ENCODE measurements around the gene ORC6.

Gene ORC6

DNA sequence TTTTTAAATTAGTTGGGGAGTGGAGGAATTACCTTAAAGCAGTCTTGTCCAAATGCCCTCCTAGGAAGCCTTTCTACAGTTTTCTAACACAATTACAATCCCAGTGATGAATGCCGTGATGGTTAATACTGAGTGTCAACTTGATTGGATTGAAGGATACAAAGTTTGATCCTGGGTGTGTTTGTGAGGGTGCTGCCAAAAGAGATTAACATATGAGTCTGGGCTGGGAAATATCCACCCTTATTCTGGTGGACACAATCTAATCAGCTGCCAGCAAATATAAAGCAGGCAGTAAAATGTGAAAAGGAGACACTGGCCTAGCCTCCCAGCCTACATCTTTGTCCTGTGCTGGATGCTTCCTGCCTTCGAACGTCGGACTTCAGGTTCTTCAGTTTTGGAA lies 12.2 kb downstream of the ORC6 start:
- DNase-seq (ENCODE audit: low spot score) = no peak

DNA sequence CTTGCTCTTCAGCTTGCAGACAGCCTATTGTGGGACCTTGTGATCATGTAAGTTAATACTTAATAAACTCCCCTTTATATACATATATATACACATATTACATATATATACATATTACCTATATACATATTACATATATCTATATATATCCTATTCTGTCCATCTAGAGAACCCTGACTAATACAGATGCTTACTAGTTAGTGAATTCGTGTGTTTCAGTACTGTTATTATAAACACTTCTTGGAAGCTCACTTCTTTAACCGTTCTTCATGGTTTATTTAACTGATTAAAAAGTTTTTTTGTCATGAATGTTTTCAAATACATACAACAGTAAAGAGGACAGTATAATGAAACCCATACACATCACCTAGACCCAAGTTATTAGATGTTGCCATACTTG lies 12.6 kb downstream of the ORC6 start:
- no peak for DNase-seq (ENCODE audit: low spot score)

DNA sequence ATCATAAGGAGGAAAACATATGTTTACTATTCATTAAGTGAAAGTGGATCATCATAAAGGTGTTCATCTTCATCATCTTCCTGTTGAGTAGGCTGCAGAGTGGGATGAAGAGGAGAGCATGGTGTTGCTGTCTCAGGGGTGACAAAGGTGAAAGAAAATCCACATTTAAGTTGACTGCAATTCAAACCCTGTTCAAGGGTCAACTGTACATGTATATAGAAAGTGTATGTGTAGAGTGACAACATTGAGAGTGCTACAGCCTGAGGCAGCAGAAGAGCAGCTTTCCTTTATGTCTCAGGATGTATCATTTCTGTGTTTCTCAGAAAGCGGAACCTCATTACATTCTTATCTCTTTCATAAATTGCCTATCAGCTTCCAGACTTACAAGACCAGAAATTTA lies 17.2 kb downstream of the ORC6 start:
- DNase-seq (ENCODE audit: low spot score) = no peak

DNA sequence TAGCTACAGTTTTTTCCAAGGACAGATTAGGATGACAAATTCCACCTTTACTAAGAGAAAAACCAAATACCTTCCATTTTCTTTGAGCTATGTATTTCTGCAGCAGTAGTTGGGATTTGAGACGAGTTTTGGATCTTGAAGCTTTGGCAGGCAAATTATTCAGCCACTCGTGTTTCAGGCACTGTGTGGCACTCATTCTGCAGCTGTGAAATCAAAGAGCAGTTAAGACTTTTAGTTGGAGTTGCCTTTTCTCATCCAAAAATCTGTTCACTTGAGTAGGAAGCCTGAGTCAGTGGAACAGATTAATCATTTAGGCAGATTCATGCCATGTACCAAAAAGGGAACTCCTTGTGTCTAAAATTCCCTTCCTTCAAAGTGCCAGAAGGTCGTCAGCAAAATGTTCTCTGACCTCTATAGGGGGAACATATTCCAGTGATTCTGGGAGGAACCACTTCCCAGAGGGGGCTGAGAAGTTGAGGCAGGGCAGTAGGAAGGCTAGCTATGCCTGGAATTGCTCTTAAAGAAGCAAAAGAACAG lies 20.1 kb downstream of the ORC6 start:
- DNase-seq (ENCODE audit: low spot score) = no peak

DNA sequence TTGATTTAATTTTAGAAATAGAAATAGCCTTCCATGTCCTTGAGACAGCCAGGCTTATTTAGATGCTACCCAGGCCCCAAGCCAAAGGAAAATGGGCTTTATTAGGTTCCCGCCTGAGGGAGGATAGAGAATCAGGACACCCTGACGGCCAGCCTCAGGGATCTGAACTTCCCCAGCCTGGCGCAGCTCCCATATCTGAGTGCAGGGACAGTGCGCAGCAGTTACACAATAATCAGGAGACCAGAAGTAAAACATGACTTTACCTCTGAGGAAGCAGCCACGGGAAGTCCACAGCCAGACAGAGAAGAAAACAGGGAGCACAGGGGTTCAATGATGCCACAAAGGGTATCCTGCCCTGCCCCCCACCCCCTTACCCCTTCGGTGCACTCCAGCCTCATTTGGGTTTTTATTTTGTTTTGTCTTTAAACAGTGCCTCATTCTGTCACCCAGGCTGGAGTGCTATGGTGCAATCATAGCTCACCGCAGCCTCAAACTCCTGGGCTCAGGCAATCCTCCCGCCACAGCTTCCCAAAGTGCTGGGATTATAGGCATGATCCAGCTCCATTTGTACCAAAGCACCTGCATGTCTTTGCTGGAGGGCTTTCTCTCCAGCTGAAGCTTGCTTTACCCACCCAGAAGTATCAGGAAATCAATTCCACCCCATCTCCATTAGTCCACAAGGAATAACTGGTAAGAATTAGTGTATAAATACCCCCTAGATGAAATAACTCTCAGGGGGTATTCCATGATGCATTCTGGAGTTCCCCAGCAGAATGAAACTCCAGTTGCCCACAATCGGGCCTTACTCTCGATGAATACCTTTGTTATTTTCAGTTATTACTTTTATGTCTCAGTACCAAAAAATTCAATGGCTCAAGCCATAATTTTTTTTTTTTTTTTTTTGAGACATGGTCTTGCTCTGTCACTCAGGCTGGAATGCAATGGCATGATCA lies 21.9 kb downstream of the ORC6 start:
- no peak for DNase-seq (ENCODE audit: low spot score)

DNA sequence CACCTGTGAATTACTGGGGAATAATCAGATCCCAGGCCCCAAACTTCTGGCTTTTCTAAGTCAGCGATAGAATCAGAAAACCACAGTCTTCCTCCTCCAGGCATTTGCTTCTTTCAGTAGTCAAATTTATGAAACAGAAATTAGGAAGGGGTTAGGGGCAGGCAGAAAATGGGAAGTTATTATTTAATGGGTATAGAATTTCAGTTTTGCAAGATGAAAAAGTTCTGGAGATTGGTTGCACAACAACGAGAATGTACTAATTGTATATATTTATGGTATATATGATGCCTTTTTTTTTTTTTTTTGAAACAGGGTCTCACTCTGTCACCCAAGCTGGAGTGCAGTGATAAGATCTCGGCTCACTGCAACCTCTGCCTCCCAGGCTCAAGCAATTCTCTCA lies 23.5 kb downstream of the ORC6 start:
- DNase-seq (ENCODE audit: low spot score) = no peak

DNA sequence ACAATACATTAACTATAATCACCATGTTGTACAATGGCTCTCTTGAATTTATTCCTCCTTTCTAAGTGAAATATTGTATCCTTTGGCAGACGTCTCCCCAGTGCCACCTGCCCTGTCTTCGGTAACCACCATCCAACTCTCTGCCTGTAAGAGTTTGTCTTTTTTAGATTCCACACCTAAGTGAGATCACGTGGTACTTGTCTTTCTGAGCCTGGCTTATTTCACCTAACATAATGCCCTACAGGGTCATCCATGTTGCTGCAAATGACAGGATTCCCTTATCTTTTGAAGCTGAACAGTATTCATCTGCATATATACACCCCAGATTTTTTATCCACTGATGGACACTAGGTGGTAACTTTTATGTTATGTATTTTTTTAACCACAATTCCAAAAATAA lies 24.2 kb downstream of the ORC6 start:
- no peak for DNase-seq (ENCODE audit: low spot score)

DNA sequence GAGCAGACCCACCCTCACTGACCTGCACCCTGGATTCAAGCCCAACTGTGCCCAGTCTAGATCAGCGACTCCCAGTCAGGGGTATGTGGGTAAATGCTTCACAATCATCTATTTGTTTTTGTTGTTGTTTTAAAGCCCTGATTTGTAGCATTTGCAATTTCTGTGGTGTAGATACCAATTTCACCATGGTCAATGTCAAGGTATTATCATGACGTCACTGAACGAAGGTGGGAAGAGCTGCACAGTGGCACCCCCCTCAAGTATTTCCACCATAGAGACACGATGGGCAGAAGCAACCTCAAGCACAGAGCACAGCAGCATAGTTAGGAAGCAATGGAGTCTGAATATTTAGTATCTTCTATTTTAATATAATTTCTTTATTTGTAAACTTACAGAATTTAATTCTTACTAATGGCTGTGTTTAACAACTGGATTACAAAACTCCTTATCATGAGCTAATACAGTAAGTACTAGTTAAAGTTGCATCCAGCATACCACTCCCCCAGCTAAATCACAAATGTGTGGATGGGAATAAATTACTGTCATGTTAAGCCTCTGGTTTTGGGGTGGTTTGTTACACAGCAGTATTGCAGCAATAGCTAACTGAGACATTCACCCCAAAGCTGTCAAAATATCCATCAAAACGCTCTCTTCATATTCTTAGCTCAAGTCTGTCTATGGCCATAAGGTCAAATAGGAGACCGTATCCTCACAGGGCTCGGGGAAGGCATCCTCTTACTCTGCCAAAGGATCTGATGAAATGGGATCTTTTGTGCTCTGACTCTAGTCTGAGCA lies 25.5 kb downstream of the ORC6 start:
- DNase-seq (ENCODE audit: low spot score) = no peak

DNA sequence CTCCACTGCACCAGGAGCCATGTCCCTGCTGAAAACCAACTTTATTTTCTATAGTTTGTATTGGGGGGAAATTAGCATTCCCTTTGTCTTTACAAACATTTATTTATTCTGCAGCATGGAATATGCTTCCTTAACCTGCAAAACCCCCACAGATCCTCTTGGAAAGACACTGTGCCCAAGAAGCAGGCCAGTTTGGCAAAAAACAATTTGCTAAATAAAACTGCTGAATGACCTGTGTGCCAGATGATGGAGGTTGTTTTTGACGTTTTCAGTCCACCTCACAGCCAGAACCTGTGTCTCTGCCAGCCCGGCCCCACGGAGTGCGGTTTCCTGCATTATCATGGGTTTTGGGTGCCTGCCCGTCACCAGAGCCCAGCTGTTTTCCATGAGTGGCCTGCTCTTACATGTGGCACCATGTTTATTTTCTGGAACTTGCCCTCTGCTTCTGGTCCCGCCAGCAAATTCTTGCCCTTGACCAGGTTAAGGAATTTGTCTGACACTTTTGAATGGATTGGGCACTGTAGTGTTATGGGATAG lies 26.4 kb downstream of the ORC6 start:
- no peak for DNase-seq (ENCODE audit: low spot score)

DNA sequence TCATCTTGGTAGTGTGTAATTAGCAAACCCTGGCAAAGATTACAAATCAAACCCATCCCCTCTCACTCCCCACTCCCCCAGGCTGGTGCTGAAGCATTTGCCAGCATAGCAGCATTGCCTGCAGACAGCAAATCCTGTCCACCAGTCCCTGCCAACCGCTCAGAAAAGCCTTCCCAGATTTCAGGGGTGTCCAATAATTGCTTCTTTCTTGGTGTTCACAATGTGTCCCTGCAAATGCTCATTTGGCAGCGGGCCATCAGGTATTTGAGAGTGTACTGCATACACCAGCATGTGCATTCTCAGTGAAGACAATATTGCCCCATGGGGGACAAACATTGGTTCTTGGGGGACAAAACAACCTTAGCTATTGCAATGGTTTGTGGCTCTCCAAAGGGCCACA lies 28.2 kb downstream of the ORC6 start:
- no peak for DNase-seq (ENCODE audit: low spot score)

DNA sequence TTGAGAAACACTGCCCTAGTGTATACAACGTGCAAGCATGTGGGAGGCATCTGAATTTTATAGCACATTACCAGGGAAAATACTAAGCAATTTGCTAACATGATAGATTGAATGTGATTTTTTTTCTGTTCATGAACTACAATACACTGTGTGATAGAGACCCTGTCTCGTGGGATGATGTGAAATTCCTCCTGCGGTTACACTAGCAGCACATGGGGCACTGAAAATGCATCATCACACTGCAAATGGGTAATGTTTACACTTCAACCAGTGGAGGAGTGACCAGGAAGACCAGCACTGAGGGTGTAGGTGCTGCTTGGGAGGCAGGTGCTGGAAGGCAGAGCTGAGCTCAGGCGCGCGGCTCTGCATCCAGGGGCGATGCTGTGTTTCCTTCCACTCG lies 28.8 kb downstream of the ORC6 start:
- no peak for DNase-seq (ENCODE audit: low spot score)

DNA sequence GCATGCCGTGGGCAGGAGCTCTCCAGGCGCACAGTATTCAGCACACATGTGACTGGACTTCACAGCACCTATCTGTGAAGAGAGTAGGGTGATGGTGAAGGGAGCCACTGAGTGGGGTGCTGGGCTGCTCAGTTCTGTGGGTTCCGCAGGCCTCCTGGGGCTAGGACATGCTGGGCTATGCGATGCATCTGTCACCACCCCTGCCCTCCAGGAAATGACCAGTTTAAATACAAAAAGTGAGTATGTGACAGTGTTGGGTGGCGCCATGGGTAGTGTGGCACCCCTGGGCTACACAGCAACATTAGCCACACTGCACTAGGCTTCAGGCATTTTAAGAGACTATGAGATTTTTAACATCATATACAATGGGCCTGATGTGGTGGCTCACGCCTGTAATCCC lies 30.1 kb downstream of the ORC6 start:
- DNase-seq (ENCODE audit: low spot score) = no peak

DNA sequence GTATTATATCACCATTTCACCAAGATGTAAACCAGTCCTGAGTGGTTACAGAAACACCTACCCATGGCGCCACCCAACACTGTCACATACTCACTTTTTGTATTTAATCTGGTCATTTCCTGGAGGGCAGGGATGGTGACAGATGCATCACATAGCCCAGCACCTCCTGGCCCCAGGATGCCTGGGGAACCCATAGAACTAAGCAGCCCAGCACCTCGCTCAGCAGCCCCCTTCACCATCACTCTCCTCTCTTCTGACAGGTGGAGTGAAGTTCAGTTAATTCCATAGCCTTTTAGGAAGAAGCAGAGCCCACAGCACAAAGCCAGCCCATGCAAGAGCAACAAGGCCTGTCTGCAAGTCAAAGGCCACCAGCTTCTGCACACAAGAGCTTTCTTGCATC lies 31.2 kb downstream of the ORC6 start:
- no peak for DNase-seq (ENCODE audit: low spot score)

DNA sequence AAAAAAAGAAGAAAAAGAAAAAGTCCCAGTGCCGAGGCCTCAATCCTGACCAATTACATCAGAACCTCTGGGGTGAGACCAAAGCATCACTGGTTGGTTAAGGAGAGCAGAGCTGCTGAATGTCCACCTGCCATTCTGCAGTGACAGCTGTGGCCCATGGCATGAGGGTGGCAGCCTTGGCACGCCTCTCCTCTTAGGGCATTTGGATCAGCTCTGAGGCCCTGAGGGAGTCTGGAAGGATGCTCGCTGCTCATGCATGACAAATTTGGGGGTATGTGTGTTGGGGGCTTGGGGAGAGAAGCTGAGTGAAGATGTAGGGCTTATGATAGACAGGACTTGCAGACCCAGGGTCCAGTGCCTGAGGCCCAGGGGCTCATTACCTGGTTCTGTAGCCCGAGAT lies 32.4 kb downstream of the ORC6 start:
- DNase-seq (ENCODE audit: low spot score) = no peak

DNA sequence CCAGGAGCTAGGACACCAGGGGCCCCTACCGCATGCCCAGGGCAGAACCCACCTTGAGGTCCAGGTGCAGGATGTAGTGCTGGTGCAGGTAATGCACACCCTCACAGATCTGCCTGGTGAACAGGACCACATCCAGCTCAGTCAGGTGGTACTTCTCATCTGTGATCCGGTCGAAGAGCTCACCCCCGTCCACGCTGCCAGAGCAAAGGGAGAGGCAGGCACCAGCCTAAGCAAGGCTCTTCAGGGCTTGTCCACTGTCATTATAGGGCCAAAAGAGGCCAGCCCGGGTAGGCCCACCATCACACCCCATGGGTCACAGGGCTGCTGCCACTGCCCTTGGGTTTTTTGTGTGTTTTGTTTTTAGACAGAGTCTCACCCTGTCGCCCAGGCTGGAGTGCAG lies 37.7 kb downstream of the ORC6 start:
- DNase-seq (ENCODE audit: low spot score) = no peak

DNA sequence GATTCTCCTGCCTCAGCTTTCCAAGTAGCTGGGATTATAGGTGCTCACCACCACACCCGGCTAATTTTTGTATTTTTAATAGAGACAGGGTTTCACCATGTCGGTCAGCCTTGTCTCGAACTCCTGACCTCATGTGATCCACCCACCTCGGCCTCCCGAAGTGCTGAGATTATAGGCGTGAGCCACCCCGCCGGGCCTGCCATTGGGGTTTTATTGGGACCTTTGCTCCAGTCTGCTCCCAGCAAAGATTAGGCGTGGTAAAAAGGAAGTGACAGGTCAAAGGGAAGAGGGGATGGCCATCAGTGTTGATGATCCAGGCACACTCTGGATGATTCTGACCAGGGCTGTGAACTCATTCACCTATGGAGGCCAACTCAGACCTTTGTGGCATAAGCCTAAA lies 38.2 kb downstream of the ORC6 start:
- DNase-seq (ENCODE audit: low spot score) = no peak

DNA sequence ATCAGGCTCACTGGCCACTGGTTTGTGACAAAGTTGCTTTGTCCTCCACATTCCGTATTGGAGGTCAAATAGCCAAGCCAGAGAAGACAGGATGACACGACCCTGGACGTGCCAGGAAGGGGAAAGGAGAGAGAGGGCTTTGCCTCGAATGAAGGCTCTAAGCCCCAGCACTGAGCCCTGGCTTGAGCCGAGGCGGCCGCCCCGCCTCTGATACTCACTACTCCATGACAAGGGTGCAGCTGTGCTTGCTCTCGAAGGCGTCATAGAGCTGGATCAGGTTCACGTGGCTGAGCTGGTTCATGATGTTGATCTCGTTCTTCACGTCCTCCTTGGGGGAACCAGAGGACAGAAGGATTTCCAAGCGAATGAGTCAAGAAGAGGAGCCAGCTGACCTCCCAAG lies 39.3 kb downstream of the ORC6 start:
- no peak for DNase-seq (ENCODE audit: low spot score)

DNA sequence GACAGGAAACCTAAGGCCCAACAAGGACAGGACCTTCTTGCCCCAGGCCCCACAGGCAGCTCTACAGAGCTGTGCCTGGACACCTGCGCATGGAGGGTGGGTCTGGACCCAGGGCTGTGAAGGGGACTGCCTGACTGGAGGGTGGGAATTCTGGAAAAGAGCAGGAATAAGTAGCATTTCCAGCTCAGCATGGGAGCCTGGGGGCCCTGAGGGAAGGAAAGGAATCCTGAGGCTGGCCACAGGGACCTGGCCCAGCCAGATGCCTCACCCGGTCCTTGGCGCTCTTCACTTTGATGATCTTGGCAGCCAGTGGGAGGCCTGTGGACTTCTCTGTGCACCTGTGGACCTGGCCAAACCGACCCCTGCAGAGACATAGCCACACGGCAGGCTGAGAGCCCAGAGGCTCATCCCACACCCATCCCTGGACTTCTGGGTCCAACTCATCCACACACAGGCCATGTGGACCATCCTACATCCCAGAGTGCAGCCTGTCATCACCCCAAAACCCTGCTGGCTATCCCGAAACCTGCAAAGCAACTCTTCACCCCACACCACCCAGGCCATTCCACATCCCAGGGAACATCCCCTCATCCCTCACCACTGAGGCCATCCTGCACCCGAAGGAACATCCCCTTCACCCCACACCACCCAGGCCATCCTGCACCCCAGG lies 40.0 kb downstream of the ORC6 start:
- no peak for DNase-seq (ENCODE audit: low spot score)

DNA sequence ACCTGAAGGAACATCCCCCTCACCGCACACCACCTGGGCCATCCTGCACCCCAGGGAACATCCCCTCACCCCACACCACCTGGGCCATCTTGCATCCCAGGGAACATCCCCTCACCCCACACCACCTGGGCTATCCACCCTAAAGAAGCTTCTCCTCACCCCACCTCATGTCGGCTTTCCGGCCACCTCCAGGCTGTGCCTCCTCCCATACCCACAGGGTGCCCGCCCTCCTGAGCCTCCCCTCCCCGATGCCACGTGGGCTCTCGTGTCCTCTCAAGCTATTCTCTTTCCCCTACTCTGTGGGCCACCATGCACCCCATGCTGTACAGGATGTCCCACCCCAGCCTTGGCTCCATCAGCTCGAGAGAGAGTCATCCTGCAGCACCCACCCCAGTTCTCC lies 40.7 kb downstream of the ORC6 start:
- no peak for DNase-seq (ENCODE audit: low spot score)

DNA sequence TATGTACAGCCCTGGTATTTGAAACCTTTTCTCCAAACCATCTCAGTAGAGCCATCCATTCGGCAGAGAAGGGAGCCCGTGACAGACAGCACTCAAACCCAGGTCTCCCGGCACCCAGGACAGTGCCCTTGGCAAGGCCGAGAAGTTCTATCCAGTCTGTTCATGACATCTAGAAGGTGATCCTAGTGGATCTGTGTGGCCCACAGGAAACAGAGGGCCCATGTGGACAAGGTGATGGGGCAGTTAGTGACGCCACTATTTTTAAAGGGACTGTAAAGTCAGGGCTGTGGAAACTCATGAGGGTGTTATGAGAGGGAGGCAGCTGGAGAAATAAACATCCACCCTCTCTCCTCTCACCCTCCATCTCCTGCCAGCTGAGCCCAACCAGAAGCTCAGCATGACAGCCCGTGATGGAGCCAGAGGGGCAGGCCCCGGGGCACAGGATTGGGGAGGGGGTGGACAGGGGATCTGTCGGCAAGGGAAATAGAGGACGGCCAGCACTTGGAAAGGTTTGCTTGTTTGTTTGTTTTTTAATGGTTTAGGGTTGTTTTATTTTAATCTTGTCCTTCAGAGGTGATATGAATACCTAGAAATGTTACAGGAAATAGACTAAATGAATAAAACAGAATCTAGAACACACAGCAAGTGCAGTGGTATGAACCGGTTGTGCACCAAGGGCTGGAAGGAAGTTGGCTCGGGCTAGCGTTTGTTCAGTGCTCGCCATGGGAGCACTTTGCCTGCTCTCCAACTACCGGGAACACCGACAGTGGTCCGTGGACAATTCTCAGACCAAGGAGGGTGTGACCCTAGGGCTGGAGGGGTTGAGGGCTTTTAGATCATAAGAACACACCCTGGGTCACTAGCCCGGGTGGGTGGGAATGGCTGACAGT lies 41.6 kb downstream of the ORC6 start:
- no peak for DNase-seq (ENCODE audit: low spot score)

Data from CD4-positive, alpha-beta T cell treated with Interleukin-2 at 100 ng/mL for 4 hours (primary cell).